Measurements from ENCODE around the gene SKOR1.

Gene SKOR1

GRCh38 chr15:67824976-67825880 lies at the start of gene SKOR1:
Gene SKOR1 (plus strand): TSS chr15:67825509. CDS start chr15:67825603, 94 bp downstream.
- no peak for DNase-seq

- no peak for DNase-seq
Measured at GRCh38 chr15:67775998-67776397, 49.3 kb upstream of the SKOR1 start.

- no peak for DNase-seq
Measured at GRCh38 chr15:67776600-67776999, 48.7 kb upstream of the SKOR1 start.

- DNase-seq = no peak
Measured at GRCh38 chr15:67777071-67777470, 48.2 kb upstream of the SKOR1 start.

GRCh38 chr15:67777773-67778172 lies 47.5 kb upstream of the SKOR1 start:
- no peak for DNase-seq

GRCh38 chr15:67778968-67779548 lies 46.3 kb upstream of the SKOR1 start:
- DNase-seq = no peak

GRCh38 chr15:67779549-67780111 lies 45.7 kb upstream of the SKOR1 start:
- no peak for DNase-seq

- DNase-seq = no peak
Measured at GRCh38 chr15:67781061-67781460, 44.2 kb upstream of the SKOR1 start.

- peak in 2 of 51 donors; percentile 1 to 13 for DNase-seq
Measured at GRCh38 chr15:67781907-67782690, 43.2 kb upstream of the SKOR1 start.

- peak in 1 of 51 donors; percentile 3 for DNase-seq
Measured at GRCh38 chr15:67782691-67782991, 42.7 kb upstream of the SKOR1 start.

GRCh38 chr15:67783303-67783702 lies 42.0 kb upstream of the SKOR1 start:
- DNase-seq = no peak

GRCh38 chr15:67784090-67784781 lies 41.1 kb upstream of the SKOR1 start:
- DNase-seq = no peak

GRCh38 chr15:67784856-67785430 lies 40.4 kb upstream of the SKOR1 start:
- DNase-seq = no peak

- DNase-seq = no peak
Measured at GRCh38 chr15:67785431-67785830, 39.9 kb upstream of the SKOR1 start.

- no peak for DNase-seq
Measured at GRCh38 chr15:67786646-67787045, 38.7 kb upstream of the SKOR1 start.

- DNase-seq = no peak
Measured at GRCh38 chr15:67788986-67789385, 36.3 kb upstream of the SKOR1 start.

- DNase-seq = no peak
Measured at GRCh38 chr15:67790610-67791319, 34.5 kb upstream of the SKOR1 start.

- DNase-seq = no peak
Measured at GRCh38 chr15:67792250-67792942, 32.9 kb upstream of the SKOR1 start.

- DNase-seq = no peak
Measured at GRCh38 chr15:67794832-67795574, 30.3 kb upstream of the SKOR1 start.

All from hypothalamus (tissue), 51 donors.